RWPE2 (cell line): ENCODE measurements around the gene SOHLH1.

Source experiments
- ATAC-seq: fragments of 200-7000 bp; cut with Tn5 transposase; 3 replicates; pipeline ENCODE4 v1.9.1; 2021; ENCODE audit warnings: low read depth
- DNase-seq: peaks from one replicate; pipeline ENCODE4 v3.0.0-alpha.2; 2020; ENCODE audit warnings: low spot score
- H3K27ac ChIP-seq: fragments of 450-650 bp; 2 replicates; pipeline ENCODE4 v1.5.1; 2017; ENCODE audit warnings: mild to moderate bottlenecking; ENCODE audit not compliant: poor library complexity, severe bottlenecking
- H3K27me3 ChIP-seq: fragments of 250-450 bp; sonication (Bioruptor Pico); 2 replicates; pipeline ENCODE4 v1.5.1; 2021; ENCODE audit warnings: mild to moderate bottlenecking, moderate library complexity; ENCODE audit not compliant: insufficient read depth, poor library complexity, severe bottlenecking
- H3K36me3 ChIP-seq: fragments of 250-450 bp; sonication (Bioruptor Pico); 2 replicates; pipeline ENCODE4 v1.5.1; 2020; ENCODE audit warnings: low read depth, mild to moderate bottlenecking, moderate library complexity
- H3K4me1 ChIP-seq: fragments of 250-450 bp; sonication (Bioruptor Pico); 2 replicates; pipeline ENCODE4 v1.5.1; 2021; ENCODE audit warnings: mild to moderate bottlenecking, moderate library complexity; ENCODE audit not compliant: insufficient read depth, poor library complexity, severe bottlenecking
- H3K4me3 ChIP-seq: fragments of 250-450 bp; sonication (Bioruptor Pico); 2 replicates; pipeline ENCODE4 v1.5.1; 2021; ENCODE audit warnings: mild to moderate bottlenecking, moderate library complexity; ENCODE audit not compliant: severe bottlenecking
- H3K9me3 ChIP-seq: fragments of 250-450 bp; sonication (Bioruptor Pico); 2 replicates; pipeline ENCODE4 v1.5.1; 2021; ENCODE audit warnings: mild to moderate bottlenecking, moderate library complexity; ENCODE audit not compliant: severe bottlenecking
- CTCF ChIP-seq: fragments of 450-650 bp; IDR thresholded peaks from one replicate; pipeline ENCODE4 v1.5.1; 2017; ENCODE audit warnings: mild to moderate bottlenecking, moderate library complexity; ENCODE audit not compliant: poor library complexity, severe bottlenecking

Gene SOHLH1

GRCh38 chr9:135666534-135667462 lies 32.5 kb downstream of the SOHLH1 start:
- peaks cover 5% of the 10 kb centered on the region for H3K27me3 ChIP-seq
- H3K9me3 ChIP-seq: no peaks in the 10 kb centered on the region
- DNase-seq: peak; percentile 48
- ATAC-seq: no peak
- no peaks in the 10 kb centered on the region for H3K36me3 ChIP-seq
- H3K4me1 ChIP-seq: no peaks in the 10 kb centered on the region
- no peak overlapping the region for H3K27ac ChIP-seq
- TF ChIP-seq CTCF: no peak
- H3K4me3 ChIP-seq: no peak overlapping the region

- no peak for ATAC-seq
- H3K27me3 ChIP-seq: peaks cover 5% of the 10 kb centered on the region
- no peak overlapping the region for H3K4me3 ChIP-seq
- no peaks in the 10 kb centered on the region for H3K9me3 ChIP-seq
- no peak for DNase-seq
- no peaks in the 10 kb centered on the region for H3K36me3 ChIP-seq
- H3K27ac ChIP-seq: no peak overlapping the region
- TF ChIP-seq CTCF: no peak
- H3K4me1 ChIP-seq: no peaks in the 10 kb centered on the region
Observed at GRCh38 chr9:135665795-135666189, 33.5 kb downstream of the SOHLH1 start.

GRCh38 chr9:135664801-135665794 lies 34.2 kb downstream of the SOHLH1 start:
- Histone ChIP-seq H3K4me3 (no peak overlapping the region), H3K4me1 (no peaks in the 10 kb centered on the region), H3K36me3 (no peaks in the 10 kb centered on the region), H3K27me3 (peaks cover 5% of the 10 kb centered on the region), H3K27ac (no peak overlapping the region), H3K9me3 (no peaks in the 10 kb centered on the region)
- DNase-seq (no peak), ATAC-seq (no peak)
- TF ChIP-seq CTCF: no peak

- Histone ChIP-seq H3K27me3 (peaks cover 5% of the 10 kb centered on the region), H3K9me3 (no peaks in the 10 kb centered on the region), H3K27ac (no peak overlapping the region), H3K36me3 (no peaks in the 10 kb centered on the region), H3K4me3 (no peak overlapping the region), H3K4me1 (no peaks in the 10 kb centered on the region)
- ATAC-seq: no peak
- no peak for DNase-seq
- no peak for TF ChIP-seq CTCF
Observed at GRCh38 chr9:135664266-135664665, 35.0 kb downstream of the SOHLH1 start.
